Neural progenitor cell (in vitro differentiated cells): Measurements from ENCODE around the gene FGD4. TPM values are rescaled to one million over a fixed set of nuclear protein-coding genes. Genes with fewer than 3 reads are reported as not detected.
A peak's percentile ranks its signal among the peaks of the same experiment; 100 is the strongest.

ENCODE experiments used
- DNase-seq: peaks from one replicate; pipeline ENCODE4 v3.0.0-alpha.2; 2016; ENCODE audit warnings: low spot score
- H2AFZ ChIP-seq: fragments of 200-600 bp; sonication (generic); replicated peaks from 2 replicates; pipeline ENCODE4 v1.6.1; 2016; ENCODE audit warnings: antibody characterized with exemption
- H3F3A ChIP-seq: fragments of 200-600 bp; sonication (generic); 2 replicates; pipeline ENCODE4 v1.6.1; 2016; ENCODE audit warnings: antibody characterized with exemption, low read depth
- H3K27ac ChIP-seq: fragments of 200-600 bp; sonication (generic); 2 replicates; pipeline ENCODE4 v1.5.1; 2016; ENCODE audit warnings: mild to moderate bottlenecking
- H3K27me3 ChIP-seq: fragments of 200-600 bp; sonication (generic); 2 replicates; pipeline ENCODE4 v1.6.1; 2016; ENCODE audit warnings: mild to moderate bottlenecking, moderate library complexity
- H3K36me3 ChIP-seq: fragments of 200-600 bp; sonication (generic); 2 replicates; pipeline ENCODE4 v1.5.1; 2016
- H3K4me1 ChIP-seq: fragments of 200-600 bp; sonication (generic); 2 replicates; pipeline ENCODE4 v1.6.1; 2016; ENCODE audit warnings: mixed run types
- H3K4me2 ChIP-seq: fragments of 200-600 bp; sonication (generic); 2 replicates; pipeline ENCODE4 v1.6.1; 2016
- H3K4me3 ChIP-seq: fragments of 200-600 bp; sonication (generic); 2 replicates; pipeline ENCODE4 v1.5.1; 2016
- H3K79me2 ChIP-seq: fragments of 200-600 bp; sonication (generic); 2 replicates; pipeline ENCODE4 v1.6.1; 2016; ENCODE audit warnings: low read depth
- H3K9ac ChIP-seq: fragments of 200-600 bp; sonication (generic); 2 replicates; pipeline ENCODE4 v1.6.1; 2016
- H3K9me3 ChIP-seq: fragments of 200-600 bp; sonication (generic); 2 replicates; pipeline ENCODE4 v1.5.1; 2016; ENCODE audit warnings: low read depth
- H4K20me1 ChIP-seq: fragments of 200-600 bp; sonication (generic); 2 replicates; pipeline ENCODE4 v1.6.1; 2016; ENCODE audit warnings: low read depth
- H3K27ac Mint-ChIP-seq: 3 replicates; pipeline ENCODE4 v1.8.0; 2021; ENCODE audit warnings: mixed read lengths
- H3K27me3 Mint-ChIP-seq: 2 replicates; pipeline ENCODE4 v1.8.0; 2022; ENCODE audit warnings: low read depth, mild to moderate bottlenecking, inconsistent platforms, moderate library complexity, mixed read lengths; ENCODE audit not compliant: insufficient read depth
- H3K36me3 Mint-ChIP-seq: 3 replicates; pipeline ENCODE4 v1.8.0; 2021; ENCODE audit warnings: mixed read lengths
- H3K4me1 Mint-ChIP-seq: 3 replicates; pipeline ENCODE4 v1.8.0; 2021; ENCODE audit warnings: mixed read lengths
- H3K4me3 Mint-ChIP-seq: 3 replicates; pipeline ENCODE4 v1.8.0; 2021; ENCODE audit warnings: mild to moderate bottlenecking, moderate library complexity, mixed read lengths
- H3K9me3 Mint-ChIP-seq: 3 replicates; pipeline ENCODE4 v1.8.0; 2020; ENCODE audit warnings: mixed read lengths
- CTCF ChIP-seq: fragments of 200-600 bp; sonication (generic); IDR thresholded peaks from 2 replicates; pipeline ENCODE4 v1.5.1; 2017; ENCODE audit warnings: antibody characterized with exemption, mild to moderate bottlenecking
- EZH2 ChIP-seq: fragments of 200-600 bp; sonication (generic); IDR thresholded peaks from 2 replicates; pipeline ENCODE4 v1.6.1; 2017; ENCODE audit warnings: antibody characterized with exemption, mild to moderate bottlenecking, moderate library complexity
- EZH2phosphoT487 ChIP-seq: fragments of 200-600 bp; sonication (generic); IDR thresholded peaks from 2 replicates; pipeline ENCODE4 v1.6.1; 2017; ENCODE audit warnings: antibody characterized with exemption
- total RNA-seq: library from RNA; depleted of rRNA; stranded (reverse); fragments of >200 nt; gene quantifications from 2 replicates; pipeline ENCODE4 v1.2.3, GENCODE V29; 2015; ENCODE audit warnings: low replicate concordance

FGD4 gene
- total RNA-seq, 1 donor from 2014 or later, result 41.4 TPM

- Mint-ChIP-seq H3K4me1 (peaks cover 37% of the 10 kb centered on the region), H3K36me3 (peaks cover 13% of the 10 kb centered on the region), H3K27me3 (peaks cover 3% of the 10 kb centered on the region), H3K27ac (no peak overlapping the region), H3K4me3 (no peak overlapping the region), H3K9me3 (no peaks in the 10 kb centered on the region)
- H3K9ac ChIP-seq, result no peak overlapping the region
- peaks cover 16% of the 10 kb centered on the region for H3F3A ChIP-seq
- H3K4me1 ChIP-seq, result peaks cover 60% of the 10 kb centered on the region
- no peak overlapping the region for H3K4me3 ChIP-seq
- no peaks in the 10 kb centered on the region for H3K9me3 ChIP-seq
- H3K27me3 ChIP-seq, result no peaks in the 10 kb centered on the region
- TF ChIP-seq EZH2phosphoT487, result no peak
- no peak for TF ChIP-seq CTCF
- no peak for TF ChIP-seq EZH2
- peaks cover 95% of the 10 kb centered on the region for H4K20me1 ChIP-seq
- peaks cover 100% of the 10 kb centered on the region for H3K79me2 ChIP-seq
- no peak overlapping the region for H3K27ac ChIP-seq
- H3K36me3 ChIP-seq, result no peaks in the 10 kb centered on the region
- H2AFZ ChIP-seq, result no peak overlapping the region
- no peak for DNase-seq
- H3K4me2 ChIP-seq, result no peak overlapping the region
Observed at GRCh38 chr12:32512910-32513309, 113.6 kb downstream of the FGD4 start.

DNA sequence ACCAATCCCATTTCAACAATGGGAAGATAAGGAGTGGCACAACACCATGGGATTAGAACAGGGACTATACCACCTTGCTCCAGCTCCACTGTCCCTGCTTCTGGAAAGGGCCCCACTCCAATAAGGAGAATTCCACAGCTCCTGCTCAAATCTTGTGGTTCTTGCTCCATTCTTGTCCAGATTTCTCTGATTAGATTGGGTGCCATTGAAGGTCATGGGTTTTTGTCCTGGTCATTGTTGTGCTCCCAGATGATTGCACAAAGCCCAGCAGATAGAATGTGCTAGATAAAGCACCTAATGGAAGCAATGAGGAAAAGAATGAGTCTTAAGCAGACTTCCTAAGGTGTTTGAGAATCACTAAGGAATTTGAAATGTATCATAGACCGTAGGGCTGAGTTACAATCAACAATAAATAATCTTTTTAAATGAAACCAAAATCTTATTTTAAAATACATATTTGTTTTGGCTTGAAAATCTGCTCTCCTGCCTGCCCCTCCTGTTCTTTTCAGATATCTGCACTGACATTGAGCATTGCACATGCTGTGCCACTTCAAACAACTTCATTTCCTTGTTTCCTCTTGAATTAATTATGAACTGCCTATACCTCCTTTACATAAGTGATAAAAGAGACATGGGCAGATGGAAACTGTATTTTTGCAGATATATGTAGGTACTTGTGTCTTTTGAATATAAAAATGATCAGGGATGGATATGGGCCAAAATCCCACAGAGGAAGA is 115.9 kb downstream of the FGD4 start:
- Histone ChIP-seq H3K27me3 (no peaks in the 10 kb centered on the region), H3K79me2 (peaks cover 100% of the 10 kb centered on the region), H3K9me3 (no peaks in the 10 kb centered on the region)

GRCh38 chr12:32516230-32516629 is 116.9 kb downstream of the FGD4 start:
- Histone ChIP-seq H3K4me1 (peaks cover 42% of the 10 kb centered on the region), H3K9me3 (no peaks in the 10 kb centered on the region), H3K4me3 (no peak overlapping the region), H3K27me3 (no peaks in the 10 kb centered on the region), H3K79me2 (peaks cover 100% of the 10 kb centered on the region), H2AFZ (no peak overlapping the region), H3K27ac (peak overlapping the region; percentile 18), H3F3A (peaks cover 16% of the 10 kb centered on the region), H3K4me2 (peak overlapping the region; percentile 40), H3K36me3 (no peaks in the 10 kb centered on the region), H4K20me1 (peaks cover 74% of the 10 kb centered on the region), H3K9ac (no peak overlapping the region)
- Mint-ChIP-seq H3K4me3 (no peak overlapping the region), H3K27me3 (peaks cover 3% of the 10 kb centered on the region), H3K4me1 (peaks cover 26% of the 10 kb centered on the region), H3K9me3 (no peaks in the 10 kb centered on the region), H3K27ac (no peak overlapping the region), H3K36me3 (peaks cover 18% of the 10 kb centered on the region)
- no peak for TF ChIP-seq CTCF
- no peak for TF ChIP-seq EZH2
- no peak for TF ChIP-seq EZH2phosphoT487
- DNase-seq, result no peak

More for the DNA sequence above, 115.9 kb downstream of the FGD4 start:
- no peaks in the 10 kb centered on the region for H3K36me3 ChIP-seq
- H3K36me3 Mint-ChIP-seq, result peaks cover 19% of the 10 kb centered on the region
- no peak overlapping the region for H3K27ac Mint-ChIP-seq
- peaks cover 16% of the 10 kb centered on the region for H3F3A ChIP-seq
- H4K20me1 ChIP-seq, result peaks cover 77% of the 10 kb centered on the region
- H3K27ac ChIP-seq, result peak overlapping the region; percentile 45
- H3K4me3 ChIP-seq, result no peak overlapping the region
- H3K27me3 Mint-ChIP-seq, result peaks cover 3% of the 10 kb centered on the region
- no peak overlapping the region for H2AFZ ChIP-seq
- TF ChIP-seq CTCF (no peak), EZH2 (no peak), EZH2phosphoT487 (no peak)
- H3K4me1 Mint-ChIP-seq, result peaks cover 26% of the 10 kb centered on the region
- peak; percentile 25 for DNase-seq
- H3K4me2 ChIP-seq, result peak overlapping the region; percentile 40
- H3K4me3 Mint-ChIP-seq, result no peak overlapping the region
- H3K9ac ChIP-seq, result no peak overlapping the region
- peaks cover 42% of the 10 kb centered on the region for H3K4me1 ChIP-seq
- no peaks in the 10 kb centered on the region for H3K9me3 Mint-ChIP-seq
